VCaP (cell line): ENCODE data around the gene RET.
A peak's percentile ranks its signal among the peaks of the same experiment; 100 is the strongest.

ENCODE experiments used
- H3K27ac ChIP-seq: fragments of 450-650 bp; 2 replicates; pipeline ENCODE4 v1.5.1; 2017
- CTCF ChIP-seq: fragments of 450-650 bp; conservative IDR thresholded peaks from 2 replicates; pipeline ENCODE4 v1.5.1; 2017; ENCODE audit warnings: mild to moderate bottlenecking, moderate library complexity

Gene RET

GRCh38 chr10:43174969-43175368, 98.1 kb downstream of the RET start:
- TF ChIP-seq CTCF = peak; percentile 50; the same call in 1 of the 2 replicates

DNA sequence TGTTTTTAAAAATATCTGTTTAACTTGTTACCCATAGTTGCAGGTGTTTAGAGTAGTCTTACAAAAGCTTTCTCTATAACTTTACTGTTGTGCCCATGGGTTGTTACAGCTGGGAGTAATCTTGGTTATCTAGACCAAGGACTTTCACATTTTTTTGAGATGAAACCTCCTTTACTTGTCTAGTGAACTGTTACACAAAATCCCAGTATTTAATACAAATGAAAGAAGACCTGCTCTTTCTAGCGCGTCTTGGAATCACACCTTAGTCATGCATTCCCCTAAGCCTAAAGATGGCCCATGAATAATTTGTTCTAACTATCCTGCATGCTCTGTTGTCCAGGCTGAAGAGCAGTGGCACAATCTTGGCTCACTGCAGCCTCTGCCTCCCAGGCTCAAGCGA, 99.4 kb downstream of the RET start:
- H3K27ac ChIP-seq = no peak overlapping the region
- no peak for TF ChIP-seq CTCF

More at GRCh38 chr10:43174969-43175368, 98.1 kb downstream of the RET start:
- H3K27ac ChIP-seq = peak overlapping the region; percentile 64

- no peak overlapping the region for H3K27ac ChIP-seq
- no peak for TF ChIP-seq CTCF
Measured at GRCh38 chr10:43177595-43177994, 100.7 kb downstream of the RET start.
